ENCODE measurements around the gene KIAA1958.
A peak's percentile ranks its signal among the peaks of the same experiment; 100 is the strongest.

KIAA1958 gene

GRCh38 chr9:112486221-112487007, at the start of gene KIAA1958:
TSS of gene KIAA1958 (plus strand) at chr9:112486827. CDS start at chr9:112574081, 87,254 bp downstream.
- DNase-seq: peak; percentile 92

GRCh38 chr9:112437406-112437805, 49.2 kb upstream of the KIAA1958 start:
- no peak for DNase-seq

- DNase-seq: no peak
Measured at GRCh38 chr9:112439171-112439570, 47.5 kb upstream of the KIAA1958 start.

- no peak for DNase-seq
Measured at GRCh38 chr9:112439825-112440224, 46.8 kb upstream of the KIAA1958 start.

GRCh38 chr9:112443200-112443599, 43.4 kb upstream of the KIAA1958 start:
- DNase-seq: no peak

- no peak for DNase-seq
Measured at GRCh38 chr9:112443636-112444035, 43.0 kb upstream of the KIAA1958 start.

GRCh38 chr9:112445196-112445595, 41.4 kb upstream of the KIAA1958 start:
- DNase-seq: no peak

GRCh38 chr9:112446080-112446479, 40.5 kb upstream of the KIAA1958 start:
- no peak for DNase-seq

- DNase-seq: no peak
Measured at GRCh38 chr9:112446526-112446925, 40.1 kb upstream of the KIAA1958 start.

- no peak for DNase-seq
Measured at GRCh38 chr9:112447283-112447761, 39.3 kb upstream of the KIAA1958 start.

GRCh38 chr9:112462855-112463254, 23.8 kb upstream of the KIAA1958 start:
- DNase-seq: no peak

GRCh38 chr9:112465352-112465751, 21.3 kb upstream of the KIAA1958 start:
- no peak for DNase-seq

- DNase-seq: no peak
Measured at GRCh38 chr9:112472996-112473395, 13.6 kb upstream of the KIAA1958 start.

GRCh38 chr9:112473986-112474385, 12.6 kb upstream of the KIAA1958 start:
- DNase-seq: no peak

- no peak for DNase-seq
Measured at GRCh38 chr9:112475318-112475717, 11.3 kb upstream of the KIAA1958 start.

- DNase-seq: no peak
Measured at GRCh38 chr9:112477330-112477729, 9.3 kb upstream of the KIAA1958 start.

GRCh38 chr9:112479221-112479620, 7.4 kb upstream of the KIAA1958 start:
- no peak for DNase-seq

GRCh38 chr9:112484607-112485006, 2.0 kb upstream of the KIAA1958 start:
- DNase-seq: no peak

- no peak for DNase-seq
Measured at GRCh38 chr9:112485574-112485973, 1.1 kb upstream of the KIAA1958 start.

GRCh38 chr9:112487008-112487798, 576 bp downstream of the KIAA1958 start:
- peak; percentile 83 for DNase-seq

GRCh38 chr9:112487799-112488340, 1.2 kb downstream of the KIAA1958 start:
- DNase-seq: no peak

- DNase-seq: no peak
Measured at GRCh38 chr9:112489039-112489546, 2.5 kb downstream of the KIAA1958 start.

GRCh38 chr9:112489876-112490666, 3.4 kb downstream of the KIAA1958 start:
- DNase-seq: no peak
